Heart left ventricle (tissue), 13 donors: ENCODE results near the gene HOXD12.

Source experiments
- CTCF ChIP-seq, 12 donors: fragments of 200-600 bp; sonication (generic) in 4 of 12; IDR thresholded peaks; one replicate each; pipeline versions ENCODE4 v1.5.0 to v1.8.0; 2018 to 2022; ENCODE audit warnings: antibody characterized with exemption in 12 of 12, mild to moderate bottlenecking in 5 of 12
- POLR2A ChIP-seq, 2 donors: fragments of 450-650 bp; IDR thresholded peaks; one replicate each; pipeline ENCODE4 v1.6.1; 2017; ENCODE audit warnings: antibody characterized with exemption in 2 of 2, mild to moderate bottlenecking in 2 of 2, moderate library complexity in 2 of 2
- donor health status: ischemic (EF 13 %, LVEDD 7.1; RV severe dilation, severe dysfunction).
- donor health status: DM: no; HTN: yes; CAD: no.
- donor health status: DM: no; HTN: no; CAD: no.
- donor health status: ischemic (EF 25% LVEDD 6.9; RV normal size, moderate dysfunction).
- donor health status: ischemic (EF 25% LVEDD 5.7; RV mildly dilated, moderate dysfunction).
- donor health status: ischemic (EF 35%, LVEDD 5.7; RV mildly dilated, moderate dysfunction).
- donor health status: nonischemic (EF 11% LVEDD 7.7; RV severe dilation, severe dysfunction).
- donor health status: DM: yes; HTN: yes; CAD: no.
- donor health status: PGD.
- donor health status: ischemic (EF 29% LVEDD 5.4; RV normal size, mild dysfunction).
- donor health status: nonischemic (EF 23%, LVEDD 6.1; RV moderate dilation, normal function).

GRCh38 chr2:176076796-176077195, 22.8 kb upstream of the HOXD12 start:
- TF ChIP-seq CTCF (IDR thresholded peaks at IDR 0.05) (no peak), POLR2A (IDR thresholded peaks at IDR 0.05) (no peak)
